Body of pancreas (tissue), 4 donors: ENCODE results near the gene OR6C3.

Source experiments
- CTCF ChIP-seq, 7 experiments: fragments of 450-650 bp in 4 of 7; fragments of 200-600 bp in 3 of 7; sonication (generic) in 3 of 7; IDR thresholded peaks; one replicate each; pipeline ENCODE4 v1.5.1; 2016 to 2019; ENCODE audit warnings: antibody characterized with exemption in 7 of 7
- POLR2A ChIP-seq, 3 donors: fragments of 450-650 bp; IDR thresholded peaks; one replicate each; pipeline ENCODE4 v1.6.1; 2016; ENCODE audit warnings: antibody characterized with exemption in 3 of 3, mild to moderate bottlenecking in 2 of 3

GRCh38 chr12:55296469-55296868 lies 34.1 kb upstream of the OR6C3 start, which contains the start of gene OR6C6:
- TF ChIP-seq POLR2A (IDR thresholded peaks at IDR 0.05) (no peak), CTCF (IDR thresholded peaks at IDR 0.05) (no peak)
